Astrocyte (in vitro differentiated cells and primary cell): Measurements from ENCODE around the gene IER2. TPM values are rescaled to one million over a fixed set of nuclear protein-coding genes. Genes with fewer than 3 reads are reported as not detected.

ENCODE experiments used
- DNase-seq: peaks from one replicate; pipeline ENCODE4 v3.0.0-alpha.2; 2010; ENCODE audit warnings: low read depth
- FAIRE-seq: peaks from 2 replicates; lab custom pipeline; 2011; peaks lifted over from hg19 to GRCh38; lab: Jason Lieb, UNC
- H2AFZ ChIP-seq: 2 replicates; pipeline ENCODE4 v1.6.0; 2012; ENCODE audit warnings: low read depth, low read length, inconsistent platforms
- H3K27ac ChIP-seq: 2 replicates; pipeline ENCODE4 v1.5.1; 2011; ENCODE audit warnings: low read depth, low read length, inconsistent platforms
- H3K27me3 ChIP-seq: 2 replicates; pipeline ENCODE4 v1.6.0; 2011; ENCODE audit warnings: low read length, inconsistent platforms; ENCODE audit not compliant: insufficient read depth
- H3K36me3 ChIP-seq: 2 replicates; pipeline ENCODE4 v1.5.1; 2011; ENCODE audit warnings: low read length, inconsistent platforms; ENCODE audit not compliant: insufficient read depth
- H3K4me1 ChIP-seq: 2 replicates; pipeline ENCODE4 v1.5.1; 2011; ENCODE audit warnings: low read length, inconsistent platforms; ENCODE audit not compliant: insufficient read depth
- H3K4me2 ChIP-seq: 2 replicates; pipeline ENCODE4 v1.6.0; 2012; ENCODE audit warnings: low read length, inconsistent platforms
- H3K4me3 ChIP-seq: 2 replicates; pipeline ENCODE4 v1.5.1; 2011; ENCODE audit warnings: low read depth, mild to moderate bottlenecking, low read length, inconsistent platforms; ENCODE audit not compliant: insufficient read depth
- H3K79me2 ChIP-seq: 2 replicates; pipeline ENCODE4 v1.6.0; 2012; ENCODE audit warnings: mild to moderate bottlenecking, low read length, inconsistent platforms; ENCODE audit not compliant: insufficient read depth
- H3K9ac ChIP-seq: 2 replicates; pipeline ENCODE4 v1.6.0; 2012; ENCODE audit warnings: mild to moderate bottlenecking, low read length, inconsistent platforms
- H3K9me3 ChIP-seq: 2 replicates; pipeline ENCODE4 v1.5.1; 2012; ENCODE audit warnings: low read depth, mild to moderate bottlenecking, low read length, inconsistent platforms; ENCODE audit not compliant: insufficient read depth
- H4K20me1 ChIP-seq: 2 replicates; pipeline ENCODE4 v1.6.0; 2012; ENCODE audit warnings: low read length, inconsistent platforms; ENCODE audit not compliant: insufficient read depth
- H3K27ac Mint-ChIP-seq: one replicate; pipeline ENCODE4 v1.8.0; 2021; ENCODE audit warnings: mild to moderate bottlenecking, mixed read lengths; ENCODE audit not compliant: unreplicated experiment
- H3K27me3 Mint-ChIP-seq: one replicate; pipeline ENCODE4 v1.8.0; 2021; ENCODE audit warnings: low read depth, mixed read lengths; ENCODE audit not compliant: unreplicated experiment
- H3K36me3 Mint-ChIP-seq: one replicate; pipeline ENCODE4 v1.8.0; 2021; ENCODE audit warnings: low read depth, mixed read lengths; ENCODE audit not compliant: unreplicated experiment
- H3K4me1 Mint-ChIP-seq: one replicate; pipeline ENCODE4 v1.8.0; 2021; ENCODE audit warnings: low read depth, mixed read lengths; ENCODE audit not compliant: unreplicated experiment
- H3K4me3 Mint-ChIP-seq: one replicate; pipeline ENCODE4 v1.8.0; 2021; ENCODE audit warnings: mild to moderate bottlenecking, moderate library complexity, mixed read lengths; ENCODE audit not compliant: unreplicated experiment
- H3K9me3 Mint-ChIP-seq: one replicate; pipeline ENCODE4 v1.8.0; 2021; ENCODE audit warnings: mild to moderate bottlenecking, mixed read lengths; ENCODE audit not compliant: unreplicated experiment
- EZH2 ChIP-seq: IDR thresholded peaks from 2 replicates; pipeline ENCODE4 v1.6.1; 2012; ENCODE audit warnings: mild to moderate bottlenecking, low read length, inconsistent platforms; ENCODE audit not compliant: insufficient read depth
- total RNA-seq: library from RNA; stranded (reverse); gene quantifications from 2 replicates; pipeline ENCODE4 v1.2.1, GENCODE V29; 2021
- TF ChIP-seq, protein P1 (sequence below): IDR thresholded peaks from 2 replicates; pipeline ENCODE4 v1.5.1; 2011; ENCODE audit warnings: low read depth, mild to moderate bottlenecking, inconsistent platforms, low read length, moderate library complexity; ENCODE audit not compliant: insufficient read depth

Gene IER2
- total RNA-seq, 1 donor from 2014 or later, result 71.3 TPM

DNA sequence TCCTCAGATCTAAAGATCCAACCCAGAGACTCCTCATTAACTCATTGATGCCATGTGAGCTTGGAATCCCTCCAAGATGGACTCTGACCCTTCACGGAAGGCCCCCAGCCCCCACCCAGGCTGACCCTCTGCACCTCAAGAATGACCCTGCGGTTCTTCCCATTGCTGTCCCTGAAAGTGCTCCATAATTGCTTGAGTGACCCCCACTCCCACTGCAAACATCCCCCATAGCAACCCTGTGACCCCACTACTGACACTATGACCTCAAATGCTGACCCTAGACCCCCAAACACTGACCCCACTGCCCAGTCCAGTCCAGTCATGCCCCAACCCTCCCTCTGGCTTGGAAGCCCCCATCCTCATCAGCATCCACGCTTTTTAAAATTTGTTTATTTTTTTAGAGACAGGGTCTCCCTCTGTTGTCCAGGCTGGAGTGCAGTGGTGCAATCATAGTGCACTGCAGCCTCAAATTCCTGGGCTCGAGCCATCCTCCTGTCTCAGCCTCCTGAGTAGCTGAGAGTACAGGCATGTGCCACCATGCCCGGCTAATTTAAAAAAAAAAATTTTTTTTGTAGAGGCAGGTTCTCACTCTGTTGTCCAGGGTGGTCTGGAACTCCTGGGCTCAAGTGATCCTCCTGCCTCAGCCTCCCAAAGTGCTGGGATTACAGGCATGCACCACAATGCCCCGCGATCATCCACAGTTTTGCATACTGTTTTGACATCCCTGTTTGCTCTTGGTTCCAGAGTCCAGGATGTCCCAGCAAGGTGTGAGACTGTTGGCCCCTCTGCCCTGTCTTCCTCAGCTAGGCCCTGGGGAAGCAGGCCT lies 48.4 kb upstream of the IER2 start:
- H3K4me1 ChIP-seq, result peaks cover 5% of the 10 kb centered on the region
- H3K27me3 Mint-ChIP-seq, result peaks cover 24% of the 10 kb centered on the region
- no peaks in the 10 kb centered on the region for H3K36me3 ChIP-seq
- no peaks in the 10 kb centered on the region for H3K79me2 ChIP-seq
- H3K27ac Mint-ChIP-seq, result peak overlapping the region; percentile 53
- H3K4me1 Mint-ChIP-seq, result peaks cover 3% of the 10 kb centered on the region
- no peak overlapping the region for H3K4me3 ChIP-seq
- H3K9me3 Mint-ChIP-seq, result peaks cover 10% of the 10 kb centered on the region
- H3K4me2 ChIP-seq, result peak overlapping the region; percentile 72
- H3K27me3 ChIP-seq, result no peaks in the 10 kb centered on the region
- FAIRE-seq (no peak), DNase-seq (no peak)
- no peak overlapping the region for H3K4me3 Mint-ChIP-seq
- H4K20me1 ChIP-seq, result peaks cover 6% of the 10 kb centered on the region
- no peaks in the 10 kb centered on the region for H3K9me3 ChIP-seq
- peak overlapping the region; percentile 35 for H3K9ac ChIP-seq
- H3K36me3 Mint-ChIP-seq, result peaks cover 7% of the 10 kb centered on the region
- H3K27ac ChIP-seq, result no peak overlapping the region
- H2AFZ ChIP-seq, result peak overlapping the region; percentile 47
- TF ChIP-seq, protein P1, sequence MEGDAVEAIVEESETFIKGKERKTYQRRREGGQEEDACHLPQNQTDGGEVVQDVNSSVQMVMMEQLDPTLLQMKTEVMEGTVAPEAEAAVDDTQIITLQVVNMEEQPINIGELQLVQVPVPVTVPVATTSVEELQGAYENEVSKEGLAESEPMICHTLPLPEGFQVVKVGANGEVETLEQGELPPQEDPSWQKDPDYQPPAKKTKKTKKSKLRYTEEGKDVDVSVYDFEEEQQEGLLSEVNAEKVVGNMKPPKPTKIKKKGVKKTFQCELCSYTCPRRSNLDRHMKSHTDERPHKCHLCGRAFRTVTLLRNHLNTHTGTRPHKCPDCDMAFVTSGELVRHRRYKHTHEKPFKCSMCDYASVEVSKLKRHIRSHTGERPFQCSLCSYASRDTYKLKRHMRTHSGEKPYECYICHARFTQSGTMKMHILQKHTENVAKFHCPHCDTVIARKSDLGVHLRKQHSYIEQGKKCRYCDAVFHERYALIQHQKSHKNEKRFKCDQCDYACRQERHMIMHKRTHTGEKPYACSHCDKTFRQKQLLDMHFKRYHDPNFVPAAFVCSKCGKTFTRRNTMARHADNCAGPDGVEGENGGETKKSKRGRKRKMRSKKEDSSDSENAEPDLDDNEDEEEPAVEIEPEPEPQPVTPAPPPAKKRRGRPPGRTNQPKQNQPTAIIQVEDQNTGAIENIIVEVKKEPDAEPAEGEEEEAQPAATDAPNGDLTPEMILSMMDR, result no peak

DNA sequence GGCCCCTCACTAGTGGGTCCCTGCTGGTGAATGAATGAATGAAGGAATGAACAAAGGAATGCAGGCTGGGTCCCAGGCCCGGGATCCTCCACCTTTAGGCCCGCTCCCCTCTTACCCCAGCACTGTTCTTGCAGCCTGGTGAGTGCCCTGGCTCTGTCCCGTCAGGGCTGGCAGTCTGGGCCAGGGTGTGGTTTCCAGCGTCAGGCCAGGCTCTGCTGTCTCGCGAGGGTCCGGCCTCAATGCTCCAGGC lies 47.9 kb upstream of the IER2 start:
- Mint-ChIP-seq H3K4me3 (no peak overlapping the region), H3K27ac (no peak overlapping the region), H3K36me3 (peaks cover 8% of the 10 kb centered on the region), H3K4me1 (peaks cover 3% of the 10 kb centered on the region), H3K27me3 (peaks cover 20% of the 10 kb centered on the region), H3K9me3 (peaks cover 10% of the 10 kb centered on the region)
- H3K9ac ChIP-seq, result peak overlapping the region; percentile 35
- H4K20me1 ChIP-seq, result peaks cover 6% of the 10 kb centered on the region
- no peak overlapping the region for H3K4me3 ChIP-seq
- TF ChIP-seq, protein P1, result no peak
- TF ChIP-seq EZH2, result no peak
- H3K79me2 ChIP-seq, result no peaks in the 10 kb centered on the region
- H3K27me3 ChIP-seq, result no peaks in the 10 kb centered on the region
- H3K4me1 ChIP-seq, result peaks cover 5% of the 10 kb centered on the region
- DNase-seq, result no peak
- peak overlapping the region; percentile 47 for H2AFZ ChIP-seq
- no peak overlapping the region for H3K27ac ChIP-seq
- no peak for FAIRE-seq
- peak overlapping the region; percentile 72 for H3K4me2 ChIP-seq
- H3K9me3 ChIP-seq, result no peaks in the 10 kb centered on the region
- H3K36me3 ChIP-seq, result no peaks in the 10 kb centered on the region
